Peyer's patch (tissue), 4 donors: Measurements from ENCODE around the gene PGPEP1.

ENCODE experiments used
- POLR2A ChIP-seq, 2 donors: fragments of 450-650 bp; IDR thresholded peaks; one replicate each; pipeline ENCODE4 v1.5.1; 2017; ENCODE audit warnings: antibody characterized with exemption in 2 of 2, mild to moderate bottlenecking in 2 of 2, moderate library complexity in 2 of 2
- TF ChIP-seq, protein P1 (sequence below), 6 experiments: fragments of 450-650 bp in 4 of 6; fragments of 200-600 bp in 2 of 6; sonication (generic) in 1 of 6; IDR thresholded peaks; one replicate each; pipeline ENCODE4 v1.5.1; 2017 to 2019; ENCODE audit warnings: antibody characterized with exemption in 6 of 6, mild to moderate bottlenecking in 3 of 6, moderate library complexity in 1 of 6

DNA sequence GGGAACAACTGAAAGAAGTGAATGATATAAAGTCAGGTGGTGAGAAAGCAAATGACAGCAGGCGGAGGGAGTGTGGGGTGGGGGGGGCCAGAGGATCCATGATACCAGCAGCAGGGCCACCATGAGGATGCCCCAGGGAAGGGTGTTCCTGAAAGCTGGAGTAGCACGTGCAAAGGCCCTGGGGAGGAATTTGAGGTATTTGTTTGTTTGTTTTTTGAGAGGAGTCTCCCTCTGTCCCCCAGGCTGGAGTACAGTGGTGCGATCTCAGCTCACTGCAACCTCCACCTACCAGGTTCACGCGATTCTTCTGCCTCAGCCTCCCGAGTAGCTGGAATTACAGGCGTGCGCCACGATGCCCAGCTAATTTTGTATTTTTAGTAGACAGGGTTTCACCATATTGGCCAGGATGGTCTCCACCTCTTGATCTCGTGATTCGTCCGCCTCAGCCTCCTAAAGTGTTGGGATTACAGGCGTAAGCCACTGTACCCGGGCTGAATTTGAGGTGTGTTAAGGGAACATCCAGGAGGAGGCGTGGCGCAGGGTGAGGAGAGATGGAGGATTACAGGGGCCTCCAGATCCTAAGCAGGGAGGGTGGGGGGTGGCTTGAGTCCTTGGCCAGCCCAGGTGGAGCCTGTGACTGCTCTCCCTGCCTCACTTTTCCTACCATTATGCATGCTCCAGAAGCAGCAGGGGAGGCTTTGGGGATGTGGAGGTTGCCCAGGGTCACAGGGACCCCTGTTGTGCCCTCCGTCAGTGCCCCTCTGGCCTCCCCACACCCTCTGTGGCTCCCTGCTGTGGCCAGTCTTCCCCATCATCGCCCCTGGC lies 46.5 kb upstream of the PGPEP1 start:
- no peak for TF ChIP-seq POLR2A (IDR thresholded peaks at IDR 0.05)
- TF ChIP-seq, protein P1, sequence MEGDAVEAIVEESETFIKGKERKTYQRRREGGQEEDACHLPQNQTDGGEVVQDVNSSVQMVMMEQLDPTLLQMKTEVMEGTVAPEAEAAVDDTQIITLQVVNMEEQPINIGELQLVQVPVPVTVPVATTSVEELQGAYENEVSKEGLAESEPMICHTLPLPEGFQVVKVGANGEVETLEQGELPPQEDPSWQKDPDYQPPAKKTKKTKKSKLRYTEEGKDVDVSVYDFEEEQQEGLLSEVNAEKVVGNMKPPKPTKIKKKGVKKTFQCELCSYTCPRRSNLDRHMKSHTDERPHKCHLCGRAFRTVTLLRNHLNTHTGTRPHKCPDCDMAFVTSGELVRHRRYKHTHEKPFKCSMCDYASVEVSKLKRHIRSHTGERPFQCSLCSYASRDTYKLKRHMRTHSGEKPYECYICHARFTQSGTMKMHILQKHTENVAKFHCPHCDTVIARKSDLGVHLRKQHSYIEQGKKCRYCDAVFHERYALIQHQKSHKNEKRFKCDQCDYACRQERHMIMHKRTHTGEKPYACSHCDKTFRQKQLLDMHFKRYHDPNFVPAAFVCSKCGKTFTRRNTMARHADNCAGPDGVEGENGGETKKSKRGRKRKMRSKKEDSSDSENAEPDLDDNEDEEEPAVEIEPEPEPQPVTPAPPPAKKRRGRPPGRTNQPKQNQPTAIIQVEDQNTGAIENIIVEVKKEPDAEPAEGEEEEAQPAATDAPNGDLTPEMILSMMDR (IDR thresholded peaks at IDR 0.05), result no peak
